H1 (cell line): Measurements from ENCODE around the gene CBL. TPM values are rescaled to one million over a fixed set of nuclear protein-coding genes. Genes with fewer than 3 reads are reported as not detected.
A peak's percentile ranks its signal among the peaks of the same experiment; 100 is the strongest.

ENCODE experiments used
- HDAC2 ChIP-seq, 2 experiments: fragments of 300-600 bp in 1 of 2; sonication (generic) in 1 of 2; IDR thresholded peaks; 2 replicates each; pipeline ENCODE4 v1.6.1; 2011 to 2012; ENCODE audit warnings: low read depth in 2 of 2, low read length in 2 of 2, mild to moderate bottlenecking in 2 of 2, moderate library complexity in 2 of 2, borderline replicate concordance in 1 of 2, inconsistent platforms in 1 of 2
- KDM4A ChIP-seq: IDR thresholded peaks from one replicate; pipeline ENCODE4 v1.7.1; 2012; ENCODE audit warnings: low read depth, mild to moderate bottlenecking, moderate library complexity, low read length, inconsistent platforms; ENCODE audit not compliant: severe bottlenecking
- POLR2A ChIP-seq, 2 experiments: IDR thresholded peaks; 1 replicate in 1 of 2; 2 replicates in 1 of 2; pipeline ENCODE4 v1.6.1; 2011; ENCODE audit warnings: low read depth in 2 of 2, low read length in 2 of 2, mild to moderate bottlenecking in 2 of 2; ENCODE audit errors: control extremely low read depth in 1 of 2
- polyA plus RNA-seq, 7 experiments: library from polyadenylated mRNA; depleted of rRNA in 3 of 7; stranded (reverse) in 5 of 7; unstranded in 2 of 7; fragments of >200 nt in 5 of 7; fragments of 200-250 nt in 2 of 7; gene quantifications; 1 replicate in 5 of 7; 2 replicates in 1 of 7; 4 replicates in 1 of 7; pipeline versions ENCODE4 v1.2.1 to v1.2.3, GENCODE V29; 2011 to 2013; ENCODE audit warnings: missing spikeins in 2 of 7, mixed read lengths in 2 of 7
- total RNA-seq: library from RNA; stranded (reverse); fragmentation: NEBNext Ultra II Directional; extraction: Animal tissue kit (Norgen Biotek cat#: 25700); gene quantifications from 2 replicates; pipeline ENCODE4 v1.2.1, GENCODE V29; 2021

CBL gene
- total and polyA plus RNA-seq, 2 of the 8 experiments (the other 6 are each of a cell fraction or from before 2014, with no cell fraction given), result 23.1 to 57.8 TPM

DNA sequence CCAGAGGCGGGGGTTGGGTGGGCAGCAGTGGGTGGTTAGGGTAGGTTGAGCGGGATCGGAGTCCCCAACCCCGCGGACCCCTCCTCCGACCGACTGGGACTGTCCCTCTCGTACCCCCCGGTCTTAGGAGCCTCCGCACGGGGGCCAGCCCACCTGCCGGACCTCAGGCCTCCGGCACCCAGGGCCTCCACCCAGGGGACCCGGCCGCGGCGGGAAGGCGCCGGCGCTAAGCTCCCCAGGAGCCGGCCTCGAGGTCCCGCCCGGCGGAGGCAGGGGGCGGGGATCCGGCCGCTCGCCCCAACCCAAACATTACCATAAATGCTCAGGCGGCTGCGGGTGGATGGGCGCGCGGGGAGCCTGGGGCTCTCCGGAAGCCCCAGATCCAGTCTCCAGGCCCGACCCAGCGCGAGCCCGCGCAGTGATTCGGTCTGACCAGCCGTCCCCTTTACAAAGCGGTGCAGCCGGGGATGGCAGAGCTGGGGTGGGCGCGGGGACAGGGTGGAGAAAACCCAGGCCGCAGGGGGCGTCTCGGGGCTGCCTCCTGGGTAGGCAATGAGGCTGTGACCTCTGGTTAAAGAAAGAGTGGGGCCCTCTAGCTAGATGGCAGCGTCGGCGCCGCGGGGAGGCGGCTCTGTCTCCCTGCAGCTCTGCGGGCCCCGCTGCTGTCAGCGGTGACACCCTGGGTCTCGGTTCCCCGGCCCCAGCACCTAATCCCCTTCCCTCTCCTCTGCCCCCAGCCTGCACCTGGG, 114.8 kb downstream of the CBL start (continued):
- TF ChIP-seq POLR2A (IDR thresholded peaks at IDR 0.05; ENCODE audit: control extremely low read depth in 1 of 2, low read depth in 2 of 2, low read length in 2 of 2), result peak in 1 of 2 experiments; percentile 30; a peak in 1 of 3 replicates
- TF ChIP-seq KDM4A, result peak; percentile 16
- TF ChIP-seq HDAC2 (IDR thresholded peaks at IDR 0.05; ENCODE audit: borderline replicate concordance in 1 of 2, low read depth in 2 of 2, low read length in 2 of 2), result 0 out of 4 replicates have a peak, but pooled peaks of 1 of the 2 experiments have one; percentile 22
